Measurements from ENCODE around the gene DNAJB2.

The DNAJB2 gene

GRCh38 chr2:219289195-219289536 lies 10.0 kb downstream of the DNAJB2 start:
- no peak for DNase-seq (ENCODE audit: low read depth)
- no peak overlapping the region for H3K4me3 ChIP-seq (ENCODE audit: low read depth, low read length)
- TF ChIP-seq POLR2A (IDR thresholded peaks at IDR 0.05; ENCODE audit: extremely low read depth, insufficient read length) = no peak
- no peak for TF ChIP-seq MYC (IDR thresholded peaks at IDR 0.05; ENCODE audit: low read depth, low read length)
- TF ChIP-seq MAX (IDR thresholded peaks at IDR 0.05; ENCODE audit: low read depth, low read length) = no peak
- TF ChIP-seq, protein P1, sequence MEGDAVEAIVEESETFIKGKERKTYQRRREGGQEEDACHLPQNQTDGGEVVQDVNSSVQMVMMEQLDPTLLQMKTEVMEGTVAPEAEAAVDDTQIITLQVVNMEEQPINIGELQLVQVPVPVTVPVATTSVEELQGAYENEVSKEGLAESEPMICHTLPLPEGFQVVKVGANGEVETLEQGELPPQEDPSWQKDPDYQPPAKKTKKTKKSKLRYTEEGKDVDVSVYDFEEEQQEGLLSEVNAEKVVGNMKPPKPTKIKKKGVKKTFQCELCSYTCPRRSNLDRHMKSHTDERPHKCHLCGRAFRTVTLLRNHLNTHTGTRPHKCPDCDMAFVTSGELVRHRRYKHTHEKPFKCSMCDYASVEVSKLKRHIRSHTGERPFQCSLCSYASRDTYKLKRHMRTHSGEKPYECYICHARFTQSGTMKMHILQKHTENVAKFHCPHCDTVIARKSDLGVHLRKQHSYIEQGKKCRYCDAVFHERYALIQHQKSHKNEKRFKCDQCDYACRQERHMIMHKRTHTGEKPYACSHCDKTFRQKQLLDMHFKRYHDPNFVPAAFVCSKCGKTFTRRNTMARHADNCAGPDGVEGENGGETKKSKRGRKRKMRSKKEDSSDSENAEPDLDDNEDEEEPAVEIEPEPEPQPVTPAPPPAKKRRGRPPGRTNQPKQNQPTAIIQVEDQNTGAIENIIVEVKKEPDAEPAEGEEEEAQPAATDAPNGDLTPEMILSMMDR (IDR thresholded peaks at IDR 0.05; ENCODE audit: low read depth, low read length) = no peak

GRCh38 chr2:219289537-219290361 lies 10.6 kb downstream of the DNAJB2 start:
- no peak overlapping the region for H3K4me3 ChIP-seq (ENCODE audit: low read depth, low read length)
- no peak for TF ChIP-seq POLR2A (IDR thresholded peaks at IDR 0.05; ENCODE audit: extremely low read depth, insufficient read length)
- 0 out of 2 replicates have a peak, but pooled peaks have one; percentile 12 for TF ChIP-seq MAX (IDR thresholded peaks at IDR 0.05; ENCODE audit: low read depth, low read length)
- peak; percentile 48 for DNase-seq (ENCODE audit: low read depth)

DNA sequence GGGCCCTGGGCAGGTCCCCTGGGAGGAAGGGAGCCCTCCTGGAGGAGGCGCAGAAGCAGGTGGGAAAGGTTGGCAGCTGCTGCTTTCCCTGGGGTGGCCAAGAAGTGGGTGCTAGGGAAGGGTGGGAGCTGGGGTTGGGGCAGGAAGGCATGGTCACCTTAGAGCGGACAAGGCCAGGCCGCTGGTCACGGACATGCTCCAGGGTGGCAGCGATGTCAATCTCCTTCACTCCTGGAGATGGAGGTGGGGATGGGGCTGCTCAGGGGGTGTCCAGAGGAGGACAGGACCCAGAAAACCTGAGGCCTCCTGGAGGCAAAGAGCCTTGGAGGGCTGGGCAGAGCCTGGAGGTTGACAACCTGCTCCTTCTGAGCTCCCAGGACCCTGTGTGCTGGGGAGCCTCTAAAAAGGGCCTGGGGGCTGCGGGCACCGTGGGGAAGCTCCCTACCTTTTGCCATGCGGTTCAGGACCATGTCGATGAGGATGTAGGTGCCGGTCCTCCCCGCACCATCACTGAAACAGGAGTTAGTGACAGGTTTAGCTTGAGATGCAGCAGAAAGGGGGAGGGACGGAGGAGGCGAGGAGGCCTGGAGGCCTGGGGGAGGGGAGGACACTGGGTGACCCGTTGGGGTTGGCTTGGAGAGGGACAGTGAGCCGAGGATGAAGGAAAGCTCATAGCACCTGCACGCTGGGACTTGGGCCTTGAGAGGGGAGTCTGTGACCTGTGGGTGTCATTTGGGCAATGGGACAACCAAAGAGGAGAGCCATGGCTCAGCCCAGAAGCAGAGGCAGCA lies 11.4 kb downstream of the DNAJB2 start:
- TF ChIP-seq POLR2A (IDR thresholded peaks at IDR 0.05; ENCODE audit: extremely low read depth, insufficient read length) = no peak
- TF ChIP-seq, protein P1 (IDR thresholded peaks at IDR 0.05; ENCODE audit: low read depth, low read length) = no peak
- TF ChIP-seq MYC (IDR thresholded peaks at IDR 0.05; ENCODE audit: low read depth, low read length) = no peak
- TF ChIP-seq MAX (IDR thresholded peaks at IDR 0.05; ENCODE audit: low read depth, low read length) = no peak
- H3K4me3 ChIP-seq (ENCODE audit: low read depth, low read length) = no peak overlapping the region
- no peak for DNase-seq (ENCODE audit: low read depth)

DNA sequence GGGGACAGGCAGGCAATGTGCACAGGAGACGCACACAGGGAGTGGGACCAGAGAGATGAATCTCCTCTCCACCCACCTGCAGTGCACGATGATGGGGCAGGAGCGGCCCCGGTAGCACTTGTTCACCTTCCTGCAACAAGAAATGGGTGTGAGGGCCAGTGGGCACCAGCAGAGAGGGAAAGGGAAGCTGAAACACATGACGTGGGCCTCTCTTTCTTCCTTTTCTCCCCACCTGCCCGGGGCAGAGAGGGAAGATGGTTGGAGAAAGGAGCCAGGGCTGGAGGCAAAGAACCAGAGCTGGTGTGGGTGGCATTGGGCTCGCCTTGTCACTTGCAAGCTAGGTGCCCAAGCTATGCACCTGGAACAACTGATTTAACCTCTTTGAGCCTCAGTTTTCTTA lies 12.2 kb downstream of the DNAJB2 start:
- no peak overlapping the region for H3K4me3 ChIP-seq (ENCODE audit: low read depth, low read length)
- TF ChIP-seq, protein P1 (IDR thresholded peaks at IDR 0.05; ENCODE audit: low read depth, low read length) = no peak
- TF ChIP-seq MYC (IDR thresholded peaks at IDR 0.05; ENCODE audit: low read depth, low read length) (no peak), POLR2A (IDR thresholded peaks at IDR 0.05; ENCODE audit: extremely low read depth, insufficient read length) (no peak), MAX (IDR thresholded peaks at IDR 0.05; ENCODE audit: low read depth, low read length) (no peak)
- DNase-seq (ENCODE audit: low read depth) = no peak

DNA sequence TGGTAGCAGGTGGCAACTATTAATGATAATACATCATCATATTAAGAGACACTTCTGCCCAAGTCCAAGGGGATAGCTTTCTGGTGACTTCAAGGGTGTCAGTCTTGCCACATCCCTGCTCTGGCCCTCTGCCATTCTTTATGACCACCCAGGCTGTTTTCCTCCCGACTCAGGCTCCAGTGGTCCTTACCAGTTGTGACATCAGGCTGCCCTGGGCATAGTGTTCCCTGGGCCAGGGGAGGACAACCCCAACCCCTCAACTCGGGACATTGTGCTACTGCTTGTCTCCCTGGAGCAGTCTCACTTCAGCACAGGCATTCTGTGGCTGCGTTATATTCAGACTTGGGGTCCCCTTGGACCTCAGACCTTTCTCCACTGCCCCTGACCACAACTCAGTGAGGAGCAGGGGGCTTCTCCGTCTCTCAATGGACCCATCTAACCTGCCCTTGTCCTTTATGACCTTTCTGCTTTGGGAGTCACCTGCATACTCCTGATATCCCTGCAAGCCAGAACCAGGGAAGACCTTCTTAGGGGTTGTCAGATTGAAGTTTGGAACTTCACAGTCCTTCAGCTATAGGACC lies 12.8 kb downstream of the DNAJB2 start:
- no peak overlapping the region for H3K4me3 ChIP-seq (ENCODE audit: low read depth, low read length)
- TF ChIP-seq, protein P1 (IDR thresholded peaks at IDR 0.05; ENCODE audit: low read depth, low read length) = no peak
- no peak for TF ChIP-seq POLR2A (IDR thresholded peaks at IDR 0.05; ENCODE audit: extremely low read depth, insufficient read length)
- no peak for TF ChIP-seq MAX (IDR thresholded peaks at IDR 0.05; ENCODE audit: low read depth, low read length)
- TF ChIP-seq MYC (IDR thresholded peaks at IDR 0.05; ENCODE audit: low read depth, low read length) = no peak
- DNase-seq (ENCODE audit: low read depth) = no peak
